A673 (cell line): ENCODE measurements around the gene NCKAP5.

Experiments
- EZH2 ChIP-seq: fragments of 200-600 bp; sonication (generic); IDR thresholded peaks from 2 replicates; pipeline ENCODE4 v1.6.1; 2017; ENCODE audit warnings: borderline replicate concordance, low read depth, mild to moderate bottlenecking, mixed read lengths, antibody characterized with exemption, low read length; ENCODE audit not compliant: poor library complexity, severe bottlenecking
- TF ChIP-seq, protein P1 (sequence below): fragments of 300-800, 200-600 bp; sonication (generic); conservative IDR thresholded peaks from 2 replicates; pipeline ENCODE4 v1.5.1; 2017; ENCODE audit warnings: low read depth, mild to moderate bottlenecking, antibody characterized with exemption, low read length, moderate library complexity, mixed read lengths

DNA sequence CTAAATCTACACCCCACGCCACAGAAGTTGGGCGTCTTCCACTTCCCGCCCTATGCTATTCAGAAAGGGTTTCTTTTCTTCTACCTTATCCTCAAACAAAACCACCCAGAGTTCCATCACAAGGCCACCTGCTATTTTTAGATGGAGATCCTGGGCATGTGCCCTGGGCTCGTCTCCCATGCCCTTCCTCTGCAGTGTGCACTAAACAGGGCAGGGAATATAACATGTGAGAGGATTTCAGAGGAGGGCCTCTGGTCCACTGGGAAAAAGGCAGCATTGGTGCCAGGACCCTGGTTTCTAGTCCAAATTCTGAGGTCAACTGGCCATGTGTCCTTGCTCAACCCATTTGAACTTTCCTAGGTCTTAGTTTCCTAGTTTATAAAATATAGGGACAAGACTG is 320.0 kb downstream of the NCKAP5 start:
- TF ChIP-seq, protein P1, sequence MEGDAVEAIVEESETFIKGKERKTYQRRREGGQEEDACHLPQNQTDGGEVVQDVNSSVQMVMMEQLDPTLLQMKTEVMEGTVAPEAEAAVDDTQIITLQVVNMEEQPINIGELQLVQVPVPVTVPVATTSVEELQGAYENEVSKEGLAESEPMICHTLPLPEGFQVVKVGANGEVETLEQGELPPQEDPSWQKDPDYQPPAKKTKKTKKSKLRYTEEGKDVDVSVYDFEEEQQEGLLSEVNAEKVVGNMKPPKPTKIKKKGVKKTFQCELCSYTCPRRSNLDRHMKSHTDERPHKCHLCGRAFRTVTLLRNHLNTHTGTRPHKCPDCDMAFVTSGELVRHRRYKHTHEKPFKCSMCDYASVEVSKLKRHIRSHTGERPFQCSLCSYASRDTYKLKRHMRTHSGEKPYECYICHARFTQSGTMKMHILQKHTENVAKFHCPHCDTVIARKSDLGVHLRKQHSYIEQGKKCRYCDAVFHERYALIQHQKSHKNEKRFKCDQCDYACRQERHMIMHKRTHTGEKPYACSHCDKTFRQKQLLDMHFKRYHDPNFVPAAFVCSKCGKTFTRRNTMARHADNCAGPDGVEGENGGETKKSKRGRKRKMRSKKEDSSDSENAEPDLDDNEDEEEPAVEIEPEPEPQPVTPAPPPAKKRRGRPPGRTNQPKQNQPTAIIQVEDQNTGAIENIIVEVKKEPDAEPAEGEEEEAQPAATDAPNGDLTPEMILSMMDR = no peak
- TF ChIP-seq EZH2 = no peak
